H1 (cell line): ENCODE data around the gene ZNF358. TPM values are rescaled to one million over a fixed set of nuclear protein-coding genes. Genes with fewer than 3 reads are reported as not detected.

Experiments used
- PHF8 ChIP-seq: fragments of 200-600 bp; sonication (generic); conservative IDR thresholded peaks from 2 replicates; pipeline ENCODE4 v1.7.1; 2012; ENCODE audit warnings: low read depth, mild to moderate bottlenecking, inconsistent platforms, low read length, moderate library complexity
- polyA plus RNA-seq, 7 experiments: library from polyadenylated mRNA; depleted of rRNA in 3 of 7; stranded (reverse) in 5 of 7; unstranded in 2 of 7; fragments of >200 nt in 5 of 7; fragments of 200-250 nt in 2 of 7; gene quantifications; 1 replicate in 5 of 7; 2 replicates in 1 of 7; 4 replicates in 1 of 7; pipeline versions ENCODE4 v1.2.1 to v1.2.3, GENCODE V29; 2011 to 2013; ENCODE audit warnings: missing spikeins in 2 of 7, mixed read lengths in 2 of 7
- total RNA-seq: library from RNA; stranded (reverse); fragmentation: NEBNext Ultra II Directional; extraction: Animal tissue kit (Norgen Biotek cat#: 25700); gene quantifications from 2 replicates; pipeline ENCODE4 v1.2.1, GENCODE V29; 2021

The ZNF358 gene
- total and polyA plus RNA-seq, 2 of the 8 experiments (the other 6 are each of a cell fraction or from before 2014, with no cell fraction given): 40.0 to 60.3 TPM

GRCh38 chr19:7521551-7522071 is 5.7 kb downstream of the ZNF358 start (continued):
- no peak for TF ChIP-seq PHF8
- TF ChIP-seq, all 59 proteins: peak for 0
